Psoas muscle (tissue), 8 donors: Measurements from ENCODE around the gene TSPAN16. TPM values are rescaled to one million over a fixed set of nuclear protein-coding genes. Genes with fewer than 3 reads are reported as not detected.

Source experiments
- ATAC-seq, 4 donors: fragments of 200-7000 bp; cut with Tn5 transposase; one replicate each; pipeline ENCODE4 v1.9.1; 2020; ENCODE audit warnings: moderate library complexity in 3 of 4, mild to moderate bottlenecking in 2 of 4
- DNase-seq, 2 donors: peaks; one replicate each; pipeline ENCODE4 v3.0.0-alpha.2; 2020
- H3K27ac ChIP-seq: fragments of 200-600 bp; one replicate; pipeline ENCODE4 v1.8.0; 2022
- H3K27me3 ChIP-seq, 3 donors: fragments of 200-600 bp in 1 of 3; one replicate each; pipeline versions ENCODE4 v1.6.1 to v1.8.0; 2013 to 2022; ENCODE audit warnings: low read length in 2 of 3, mild to moderate bottlenecking in 2 of 3, moderate library complexity in 1 of 3; ENCODE audit not compliant: insufficient read depth in 3 of 3
- H3K36me3 ChIP-seq, 2 donors: fragments of 200-600 bp in 1 of 2; one replicate each; pipeline versions ENCODE4 v1.6.1 to v1.8.0; 2013 to 2022; ENCODE audit warnings: low read depth in 1 of 2, mild to moderate bottlenecking in 1 of 2, moderate library complexity in 1 of 2; ENCODE audit not compliant: insufficient read depth in 1 of 2
- H3K4me1 ChIP-seq: fragments of 200-600 bp; one replicate; pipeline ENCODE4 v1.8.0; 2022
- H3K4me3 ChIP-seq: fragments of 200-600 bp; one replicate; pipeline ENCODE4 v1.8.0; 2022; ENCODE audit warnings: mild to moderate bottlenecking
- H3K9me3 ChIP-seq: fragments of 200-600 bp; one replicate; pipeline ENCODE4 v1.8.0; 2022
- WGBS, 3 donors: extraction: QIAGEN DNeasy Blood & Tissue Kit; methylation state at CpG; one replicate each; pipeline versions ENCODE4 v1.1.6 to v1.1.7; 2013; 5-methylcytosine and 5-hydroxymethylcytosine counted together
- intact Hi-C, 2 donors: fragments of 100-400 bp; cut with DNase I; formaldehyde crosslinking; loops; one replicate each; pipeline versions ENCODE4 v1.11.0 to v1.14.2; 2022
- polyA plus RNA-seq, 3 donors: library from polyadenylated mRNA; stranded (reverse); fragments of 200-250 nt; gene quantifications; one replicate each; pipeline ENCODE4 v1.2.3, GENCODE V29; 2013
- total RNA-seq, 4 donors: library from RNA; stranded (reverse); fragmentation: NEBNext Ultra II Directional in 2 of 4; extraction: Animal tissue kit (Norgen Biotek cat#: 25700) in 2 of 4; gene quantifications; one replicate each; pipeline versions ENCODE4 v1.2.1 to v1.2.4, GENCODE V29; 2021 to 2023
- TF ChIP-seq, protein P1 (sequence below): fragments of 200-600 bp; IDR thresholded peaks from one replicate; pipeline ENCODE4 v1.8.0; 2022; ENCODE audit warnings: antibody characterized with exemption
- donor health status: healthy with polysubstance abuse.
- donor health status: DM: no; HTN: no; CAD: no; lungs with moderate emphysema.
- donor health status: Bipolar disorder and iron deficiency.
- donor health status: healthy.
- donor health status: DM: yes; HTN: yes; CAD: no.
- donor health status: DM: no; HTN: no; CAD: no.
- donor health status: DM: no; HTN: no; CAD: no.
- donor health status: DM: yes; HTN: yes; CAD: no.

Gene TSPAN16
- total and polyA plus RNA-seq, 7 donors = not detected

- TF ChIP-seq, protein P1, sequence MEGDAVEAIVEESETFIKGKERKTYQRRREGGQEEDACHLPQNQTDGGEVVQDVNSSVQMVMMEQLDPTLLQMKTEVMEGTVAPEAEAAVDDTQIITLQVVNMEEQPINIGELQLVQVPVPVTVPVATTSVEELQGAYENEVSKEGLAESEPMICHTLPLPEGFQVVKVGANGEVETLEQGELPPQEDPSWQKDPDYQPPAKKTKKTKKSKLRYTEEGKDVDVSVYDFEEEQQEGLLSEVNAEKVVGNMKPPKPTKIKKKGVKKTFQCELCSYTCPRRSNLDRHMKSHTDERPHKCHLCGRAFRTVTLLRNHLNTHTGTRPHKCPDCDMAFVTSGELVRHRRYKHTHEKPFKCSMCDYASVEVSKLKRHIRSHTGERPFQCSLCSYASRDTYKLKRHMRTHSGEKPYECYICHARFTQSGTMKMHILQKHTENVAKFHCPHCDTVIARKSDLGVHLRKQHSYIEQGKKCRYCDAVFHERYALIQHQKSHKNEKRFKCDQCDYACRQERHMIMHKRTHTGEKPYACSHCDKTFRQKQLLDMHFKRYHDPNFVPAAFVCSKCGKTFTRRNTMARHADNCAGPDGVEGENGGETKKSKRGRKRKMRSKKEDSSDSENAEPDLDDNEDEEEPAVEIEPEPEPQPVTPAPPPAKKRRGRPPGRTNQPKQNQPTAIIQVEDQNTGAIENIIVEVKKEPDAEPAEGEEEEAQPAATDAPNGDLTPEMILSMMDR = no peak
- no peaks in the 10 kb centered on the region for H3K27me3 ChIP-seq
- no peaks in the 10 kb centered on the region for H3K9me3 ChIP-seq
- 38 to 67% (median 61%) methylated on average over 43 of the region's 43 CpGs for WGBS, 3 donors
- H3K4me3 ChIP-seq = no peak overlapping the region
- H3K36me3 ChIP-seq = peaks cover 0 to 74% of the 10 kb centered on the region in 2 donors
- DNase-seq (peak in 1 of 2 donors; percentile 66), ATAC-seq (peak in 3 of 4 donors; percentile 25 to 39 (median 36))
- H3K27ac ChIP-seq = no peak overlapping the region
- intact Hi-C loops = no loop called here
- H3K4me1 ChIP-seq = peaks cover under 1% of the 10 kb centered on the region
Observed at GRCh38 chr19:11361037-11361770, 65.2 kb downstream of the TSPAN16 start.

- Histone ChIP-seq H3K27ac (no peak overlapping the region), H3K9me3 (no peaks in the 10 kb centered on the region), H3K27me3 (no peaks in the 10 kb centered on the region), H3K36me3 (peaks cover 0 to 83% of the 10 kb centered on the region in 2 donors), H3K4me1 (no peaks in the 10 kb centered on the region), H3K4me3 (no peak overlapping the region)
- ATAC-seq = no peak
- WGBS, 3 donors = 71 to 86% (median 82%) methylated on average over 35 of the region's 35 CpGs
- no peak for DNase-seq
- intact Hi-C loops = no loop called here
- TF ChIP-seq, protein P1 = no peak
Observed at GRCh38 chr19:11361771-11362731, 66.1 kb downstream of the TSPAN16 start.

DNA sequence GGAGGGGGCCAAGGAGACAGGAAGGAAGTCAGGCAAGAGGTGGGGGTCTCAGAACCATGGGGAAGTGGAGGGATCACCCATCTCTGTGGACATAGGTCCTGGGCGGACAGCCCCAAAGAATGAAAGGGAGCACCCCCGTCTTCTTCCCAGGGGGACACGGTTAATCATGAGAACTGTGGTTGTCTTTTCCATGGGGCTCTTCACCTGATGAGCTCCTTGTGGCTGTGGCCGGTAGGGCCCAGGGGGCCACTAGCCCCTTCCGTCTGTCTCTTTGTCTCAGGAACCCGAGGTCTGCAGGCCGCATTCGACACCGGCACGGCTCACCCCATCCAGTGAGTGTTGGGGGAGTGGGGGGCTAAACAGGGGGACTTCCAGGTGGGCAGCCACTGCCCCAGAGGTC is 67.9 kb downstream of the TSPAN16 start:
- DNase-seq (no peak), ATAC-seq (no peak)

DNA sequence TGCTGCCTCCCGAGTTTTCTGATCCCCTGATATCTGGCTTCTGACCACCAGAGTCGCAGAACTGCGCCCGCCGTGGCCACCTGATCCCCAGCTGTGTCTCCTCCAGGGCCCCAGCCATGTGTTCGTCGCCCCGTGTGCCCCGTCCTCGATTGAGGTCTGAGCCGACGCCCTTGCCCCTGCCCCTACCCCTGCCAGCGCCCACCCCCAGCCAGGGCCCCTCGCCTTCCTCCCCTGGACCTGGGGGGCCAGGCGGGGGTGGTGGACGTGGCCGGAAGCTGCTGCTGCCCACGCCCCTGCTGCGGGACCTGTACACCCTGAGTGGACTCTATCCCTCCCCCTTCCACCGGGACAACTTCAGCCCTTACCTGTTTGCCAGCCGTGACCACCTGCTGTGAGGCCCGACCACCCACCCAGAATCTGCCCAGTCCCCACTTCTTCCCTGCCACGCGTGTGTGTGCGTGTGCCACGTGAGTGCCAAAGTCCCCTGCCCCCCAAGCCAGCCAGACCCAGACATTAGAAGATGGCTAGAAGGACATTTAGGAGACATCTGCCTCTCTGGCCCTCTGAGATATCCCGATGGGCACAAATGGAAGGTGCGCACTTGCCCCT is 68.4 kb downstream of the TSPAN16 start:
- peak in 1 of 4 donors; percentile 20 for ATAC-seq
- TF ChIP-seq, protein P1 = no peak

More for the DNA sequence above, 67.9 kb downstream of the TSPAN16 start:
- peaks cover 0 to 83% of the 10 kb centered on the region in 2 donors for H3K36me3 ChIP-seq
- WGBS, 3 donors = 85 to 91% (median 89%) methylated on average over 10 of the region's 10 CpGs
- no peak overlapping the region for H3K27ac ChIP-seq
- intact Hi-C loops = no loop called here
- no peaks in the 10 kb centered on the region for H3K4me1 ChIP-seq
- no peaks in the 10 kb centered on the region for H3K27me3 ChIP-seq
- no peaks in the 10 kb centered on the region for H3K9me3 ChIP-seq
- no peak overlapping the region for H3K4me3 ChIP-seq
- TF ChIP-seq, protein P1 = no peak

More for the DNA sequence above, 68.4 kb downstream of the TSPAN16 start:
- intact Hi-C loops = no loop called here
- WGBS, 3 donors = 87 to 90% (median 89%) methylated on average over 25 to 28 of the region's 28 CpGs
- Histone ChIP-seq H3K9me3 (no peaks in the 10 kb centered on the region), H3K27me3 (no peaks in the 10 kb centered on the region), H3K36me3 (peaks cover 0 to 79% of the 10 kb centered on the region in 2 donors), H3K4me3 (no peak overlapping the region), H3K4me1 (no peaks in the 10 kb centered on the region), H3K27ac (no peak overlapping the region)
- DNase-seq = no peak
